ENCODE measurements around the gene SLIT3.

Gene SLIT3

DNA sequence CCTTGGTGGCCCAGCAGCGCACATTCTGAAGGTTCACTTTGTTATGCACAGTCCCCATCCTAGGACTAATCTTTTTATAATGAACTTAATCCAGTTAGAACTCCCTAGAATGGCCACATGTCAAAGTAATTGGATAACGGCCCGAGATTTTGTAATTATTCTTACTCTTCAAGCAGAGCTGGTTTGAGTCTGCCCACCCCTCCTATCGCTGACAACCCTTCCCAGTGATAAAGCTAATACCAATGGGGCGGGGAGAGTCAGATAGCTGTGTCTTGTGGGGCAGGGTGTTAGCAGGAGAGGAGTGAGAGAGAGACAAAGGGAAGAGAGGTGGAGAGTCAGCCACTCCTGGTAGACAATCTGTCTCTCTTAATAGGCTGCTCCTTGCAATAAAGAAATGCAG lies 356.9 kb downstream of the SLIT3 start:
- DNase-seq, result no peak

DNA sequence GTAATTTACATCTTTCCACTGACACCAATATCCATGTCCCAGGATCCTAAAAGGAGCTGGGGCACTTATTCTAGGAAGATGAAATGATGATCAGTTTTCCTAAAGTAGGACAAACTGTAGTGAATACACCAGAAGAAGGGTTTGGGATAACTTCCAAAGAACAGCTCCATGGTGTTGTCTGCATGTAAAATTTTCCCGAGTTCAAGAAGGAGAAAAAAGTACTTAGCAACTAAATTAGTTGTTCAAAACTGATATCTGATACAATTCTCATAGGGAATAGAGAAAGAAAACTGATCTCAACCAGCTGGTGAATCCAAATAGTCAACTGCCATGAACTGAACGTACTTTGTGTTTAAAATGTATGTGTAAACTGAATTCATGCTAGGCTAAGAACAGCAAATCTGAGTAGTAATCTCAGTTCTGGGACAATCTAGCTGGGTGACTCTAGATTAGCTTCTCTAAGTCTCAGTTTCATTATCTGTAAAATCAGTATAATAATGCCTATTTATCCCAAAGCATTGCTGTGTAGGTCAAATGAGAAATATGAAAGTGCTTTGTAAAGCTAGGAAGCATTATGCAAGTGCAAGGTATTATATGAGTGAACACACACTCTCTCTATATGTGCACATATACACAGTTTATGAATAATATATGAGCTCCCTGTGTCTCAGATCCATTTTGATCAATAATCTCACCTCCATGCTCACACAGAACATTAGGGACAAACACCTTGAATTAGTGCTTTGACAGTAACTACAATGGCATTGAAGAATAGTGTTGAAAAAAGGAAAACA lies 357.7 kb downstream of the SLIT3 start:
- no peak for DNase-seq

DNA sequence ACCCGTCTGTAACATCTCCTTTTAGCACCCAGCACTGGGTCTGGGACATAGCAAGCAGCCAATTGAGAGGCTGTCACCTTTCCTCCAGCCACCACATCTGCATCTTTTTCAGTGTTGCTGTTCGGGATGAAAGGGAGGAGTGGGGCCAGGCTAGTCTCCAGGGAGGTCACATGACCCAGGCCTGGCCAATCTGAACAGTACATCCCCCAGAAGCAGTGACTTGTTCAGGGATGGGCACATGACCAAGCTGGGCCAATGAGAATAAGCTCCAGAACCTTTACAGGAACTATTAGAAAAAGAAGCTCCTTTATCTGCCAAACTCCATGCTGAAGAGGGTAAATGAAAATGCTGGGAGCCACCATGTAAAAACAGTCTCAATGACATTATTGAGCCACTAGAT lies 359.0 kb downstream of the SLIT3 start:
- DNase-seq, result no peak

DNA sequence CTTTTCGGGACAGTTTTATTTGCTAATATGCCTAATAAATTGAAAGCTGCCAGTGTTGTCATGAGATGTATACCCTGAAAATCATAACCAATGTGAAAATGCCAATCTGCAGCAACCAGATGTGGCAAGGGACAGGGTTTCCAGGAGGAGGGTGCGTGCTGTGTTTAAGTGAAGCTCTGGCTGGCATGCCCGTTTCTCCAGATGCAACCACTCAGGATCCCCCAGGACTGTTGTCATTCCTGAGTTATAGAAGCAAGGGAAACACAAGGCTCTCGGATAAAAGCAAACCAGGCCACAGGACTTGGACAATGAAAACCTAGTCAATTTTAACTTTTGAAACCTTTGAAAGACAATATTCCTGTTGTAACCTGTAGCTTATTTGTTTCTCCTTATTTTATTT lies 360.2 kb downstream of the SLIT3 start:
- no peak for DNase-seq

DNA sequence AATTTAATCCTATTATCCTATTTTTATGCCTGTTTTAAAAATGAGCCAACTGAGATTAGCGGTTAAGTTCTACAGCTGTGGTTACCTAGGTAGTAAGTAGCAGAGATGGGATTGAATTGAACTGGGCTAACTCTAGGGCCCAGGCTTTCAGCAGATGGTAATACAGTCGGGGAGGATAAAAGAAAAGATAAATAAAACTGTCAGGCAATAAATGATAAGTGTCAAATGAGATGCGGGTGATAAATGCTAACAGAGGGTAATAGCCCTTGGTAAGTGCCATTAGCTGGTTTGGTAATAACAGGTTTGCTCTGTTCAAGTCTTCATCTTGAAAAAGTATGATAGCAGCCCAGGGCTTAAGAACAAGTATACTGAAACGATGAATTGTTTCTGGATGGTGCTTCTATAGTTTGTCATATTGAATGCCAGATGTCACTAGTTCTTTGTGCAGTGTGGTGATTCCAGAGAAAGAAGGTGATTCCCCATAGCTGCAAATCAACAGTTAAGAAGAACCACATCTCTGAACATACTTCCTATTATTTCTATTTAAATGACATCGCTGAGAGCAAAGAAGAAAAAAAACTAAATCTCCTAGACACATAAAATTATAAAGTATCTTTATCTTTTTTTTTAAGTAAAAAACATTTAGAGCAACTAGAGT lies 360.9 kb downstream of the SLIT3 start:
- no peak for DNase-seq

DNA sequence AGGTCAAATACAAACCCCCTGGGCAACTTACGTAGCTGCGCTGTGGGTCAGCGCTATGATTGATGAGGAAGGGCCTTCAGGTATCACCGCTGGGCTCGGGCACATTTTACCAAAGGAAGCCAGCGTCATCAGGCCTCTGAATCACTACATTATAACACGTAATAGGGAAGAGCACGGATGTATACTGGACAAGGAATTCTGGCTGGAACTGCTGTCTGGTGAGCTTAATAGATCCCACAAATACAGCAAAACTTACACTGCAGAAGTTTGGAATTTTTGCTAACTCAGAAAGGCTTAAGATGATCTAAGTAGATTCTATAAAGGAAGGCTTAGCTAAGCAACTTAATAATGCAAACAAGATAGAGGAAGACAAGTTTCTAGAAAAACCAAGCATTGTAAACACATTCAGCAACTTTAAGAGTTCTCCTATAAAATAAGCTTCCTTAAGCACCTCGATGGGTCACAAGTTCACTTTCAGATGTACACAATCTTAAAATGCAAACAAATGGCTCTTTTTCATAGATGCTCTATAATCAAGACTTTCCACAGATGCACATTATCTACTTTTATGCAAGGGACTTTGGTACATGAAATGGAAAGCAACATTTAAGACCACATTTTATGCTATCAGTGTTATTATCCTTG lies 361.7 kb downstream of the SLIT3 start:
- no peak for DNase-seq

DNA sequence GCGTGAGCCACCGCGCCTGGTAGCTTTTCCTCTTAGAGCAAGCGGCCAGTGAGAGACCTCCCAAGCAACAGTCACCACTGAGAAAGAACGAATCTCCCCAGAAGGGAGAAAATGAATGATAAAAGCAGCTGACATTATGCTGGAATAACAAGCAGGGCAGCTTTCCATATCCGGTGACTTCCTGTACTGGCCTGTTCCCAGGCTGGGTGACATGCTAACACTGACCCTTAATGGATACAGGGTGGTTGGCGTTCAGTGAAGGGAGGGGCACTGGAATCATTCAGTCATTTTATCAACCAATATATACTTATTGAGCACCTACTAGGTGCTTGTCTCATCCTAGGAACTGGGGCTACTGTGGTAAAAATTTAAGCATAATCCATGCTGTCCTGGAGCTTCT lies 364.4 kb downstream of the SLIT3 start:
- DNase-seq, result no peak

DNA sequence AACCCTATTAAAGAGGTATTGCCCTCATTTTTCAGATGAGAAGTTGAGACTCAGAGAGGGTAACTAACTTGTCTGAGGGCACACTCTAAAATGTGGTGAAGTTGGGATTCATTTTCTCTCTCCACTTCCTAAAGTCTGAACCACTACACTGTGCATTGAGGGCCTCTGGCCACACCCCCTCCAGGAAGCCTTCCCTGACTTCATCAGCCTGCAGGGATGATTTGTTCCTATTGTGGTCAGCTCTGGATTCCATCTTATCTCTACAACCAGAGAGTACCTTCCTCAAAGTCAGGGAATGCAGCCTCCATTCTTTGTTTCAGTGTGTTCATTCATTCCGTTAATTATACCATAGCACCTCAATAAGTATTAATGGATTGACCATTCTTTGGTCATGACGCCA lies 365.8 kb downstream of the SLIT3 start:
- no peak for DNase-seq

DNA sequence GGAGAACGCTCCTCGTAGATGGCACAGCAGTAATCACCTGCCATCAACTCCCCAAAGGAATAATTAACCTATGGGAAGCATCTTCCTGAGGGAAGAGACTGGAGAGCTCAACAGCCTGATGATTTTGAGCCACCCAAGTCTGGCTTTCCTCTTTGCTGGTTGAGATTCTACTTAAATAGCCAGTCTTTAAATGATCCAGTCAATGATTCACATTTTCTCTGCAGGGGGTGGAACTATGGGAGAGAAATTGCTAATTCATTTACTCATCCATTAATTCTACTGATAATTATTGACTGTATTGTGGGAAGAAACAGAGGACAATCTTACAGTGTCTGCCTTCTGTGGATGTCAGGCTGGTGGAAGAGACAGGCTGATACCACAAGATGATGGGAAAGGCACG lies 366.8 kb downstream of the SLIT3 start:
- DNase-seq, result no peak

DNA sequence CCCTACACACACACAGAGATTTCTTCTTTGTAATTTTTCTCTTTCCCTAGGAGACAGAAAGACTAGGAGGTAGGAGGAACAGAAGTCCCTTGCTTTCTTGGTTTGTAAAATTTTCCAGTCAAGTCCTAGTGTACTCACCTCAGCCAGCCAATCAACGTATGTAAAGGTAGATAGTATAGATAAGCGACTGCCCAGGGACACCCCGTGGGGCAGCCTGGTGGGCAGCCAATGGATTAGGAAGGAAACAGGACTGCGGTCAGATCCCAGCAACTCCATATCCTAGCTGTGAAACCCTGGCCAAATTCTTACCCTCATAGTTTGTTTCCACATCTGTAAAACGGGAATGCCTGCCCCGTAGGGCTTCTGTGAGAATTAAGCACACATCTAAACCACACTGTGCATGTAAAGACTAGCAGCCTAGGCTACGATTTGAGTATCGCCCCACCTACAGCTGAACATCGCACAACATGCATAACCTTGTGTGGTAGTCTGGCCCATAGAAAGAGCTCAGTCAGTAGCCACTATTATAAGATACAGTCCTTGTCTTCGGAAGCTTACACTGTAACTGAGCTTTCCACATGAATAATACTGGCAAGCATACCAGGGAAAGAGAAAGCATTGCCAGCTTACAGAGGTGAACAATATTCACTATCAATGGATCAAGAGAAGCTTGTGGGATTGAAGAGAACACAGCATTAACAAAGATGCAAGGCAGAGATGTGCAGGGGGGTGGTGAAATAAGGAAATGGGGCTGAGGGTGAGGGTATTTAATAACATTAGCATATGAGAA lies 368.3 kb downstream of the SLIT3 start:
- DNase-seq, result no peak

DNA sequence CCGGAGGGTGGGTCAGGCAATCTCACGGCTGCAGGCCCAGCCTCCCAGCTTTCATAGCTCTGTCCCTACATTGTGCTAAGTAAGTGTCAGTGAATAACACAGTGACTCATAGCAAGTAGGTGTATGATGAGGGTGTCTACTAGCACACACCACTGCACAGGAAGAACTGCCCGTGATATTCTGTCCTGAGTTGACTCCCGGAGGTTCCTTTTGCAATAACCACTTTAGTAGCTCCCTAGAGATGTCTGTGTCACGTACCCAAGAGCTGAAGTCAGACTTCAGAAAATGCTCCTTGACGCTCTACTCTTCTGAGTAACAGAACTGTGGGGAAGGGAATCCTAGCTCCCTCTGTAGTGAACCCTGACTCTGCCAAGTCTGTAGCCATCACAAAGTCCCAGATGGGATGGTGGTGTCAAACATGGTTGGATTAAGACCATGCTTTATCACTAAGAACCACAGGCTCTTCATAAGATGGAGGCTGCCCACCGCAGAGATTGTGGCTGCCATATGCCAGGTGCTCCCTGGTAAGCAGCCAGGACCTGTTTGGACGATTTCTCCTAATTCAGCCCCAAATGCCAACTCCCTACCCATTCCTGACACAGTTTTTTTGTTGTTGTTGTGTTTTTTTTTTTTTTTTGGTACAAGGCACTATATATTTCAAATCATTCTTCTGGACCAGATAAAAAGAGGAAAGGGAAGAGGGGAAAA lies 369.1 kb downstream of the SLIT3 start:
- no peak for DNase-seq

DNA sequence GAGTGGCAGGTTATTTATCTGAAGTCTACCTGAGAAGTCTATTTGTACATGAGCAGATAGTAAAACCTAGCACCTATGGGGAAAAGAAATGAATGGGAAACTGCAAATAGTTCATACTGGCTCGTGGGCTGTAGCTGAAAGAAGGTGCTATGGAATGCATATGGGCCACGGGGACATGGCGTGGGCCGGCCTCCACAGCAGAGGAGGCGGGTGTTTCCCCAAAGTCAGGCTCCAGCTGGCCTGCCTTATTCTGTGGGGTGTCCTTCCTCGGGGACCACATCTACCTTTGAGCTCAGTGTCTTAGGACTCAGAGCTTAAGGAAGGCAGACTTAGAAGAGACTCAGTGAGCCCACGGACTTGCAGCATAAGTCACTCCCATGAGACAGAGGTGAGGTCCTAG lies 371.3 kb downstream of the SLIT3 start:
- DNase-seq, result no peak

DNA sequence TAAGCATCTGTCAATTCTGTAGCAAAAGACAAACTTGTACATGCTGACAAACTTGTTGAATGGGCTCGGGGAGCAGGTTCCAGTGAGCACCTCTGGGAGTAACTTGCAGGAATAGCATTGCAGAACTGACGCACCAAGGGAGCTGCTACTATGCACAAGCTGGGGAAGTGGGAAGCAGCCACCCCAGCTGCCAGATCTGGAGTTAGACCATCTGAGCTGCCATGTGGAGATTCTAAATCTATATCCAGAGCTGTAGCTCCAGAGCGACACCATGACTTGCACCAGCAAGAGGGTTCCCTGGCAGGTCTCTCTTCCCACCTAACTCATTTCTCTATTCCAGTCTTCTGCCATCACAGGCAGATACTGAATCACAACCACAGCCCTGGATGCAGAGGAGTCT lies 375.8 kb downstream of the SLIT3 start:
- DNase-seq, result no peak

DNA sequence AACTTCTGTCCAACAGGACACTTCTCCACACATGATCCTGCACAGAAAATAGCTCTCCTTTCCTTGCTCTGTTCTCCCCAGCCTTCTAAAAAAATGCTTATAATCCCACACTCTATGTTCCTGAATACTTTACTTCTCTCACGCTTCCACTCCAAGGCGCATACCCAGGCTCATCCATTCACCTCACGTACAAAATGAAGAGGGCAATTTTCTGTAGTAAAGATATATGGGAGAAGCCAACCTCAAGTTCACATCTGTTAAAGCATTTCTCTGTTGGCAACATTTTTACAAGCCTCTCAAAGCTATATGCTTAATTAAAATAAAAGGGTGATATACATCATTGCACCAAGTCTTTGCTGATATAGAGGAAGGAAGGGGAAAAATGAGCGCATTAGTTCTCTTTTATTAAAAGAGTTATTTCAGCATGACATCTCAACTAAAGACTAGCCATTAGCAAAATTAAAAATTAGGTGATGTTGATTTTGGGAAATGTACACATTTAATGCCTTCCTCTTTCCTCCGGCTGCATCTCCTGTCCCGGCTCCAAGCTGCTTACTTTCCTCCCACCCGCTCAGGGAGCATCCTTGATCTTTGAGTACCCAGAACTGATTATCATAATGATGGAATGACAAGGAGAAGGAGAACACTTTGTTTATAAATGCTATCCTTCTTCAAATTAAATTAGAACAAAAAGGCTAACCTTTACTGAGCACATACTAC lies 379.6 kb downstream of the SLIT3 start:
- no peak for DNase-seq

DNA sequence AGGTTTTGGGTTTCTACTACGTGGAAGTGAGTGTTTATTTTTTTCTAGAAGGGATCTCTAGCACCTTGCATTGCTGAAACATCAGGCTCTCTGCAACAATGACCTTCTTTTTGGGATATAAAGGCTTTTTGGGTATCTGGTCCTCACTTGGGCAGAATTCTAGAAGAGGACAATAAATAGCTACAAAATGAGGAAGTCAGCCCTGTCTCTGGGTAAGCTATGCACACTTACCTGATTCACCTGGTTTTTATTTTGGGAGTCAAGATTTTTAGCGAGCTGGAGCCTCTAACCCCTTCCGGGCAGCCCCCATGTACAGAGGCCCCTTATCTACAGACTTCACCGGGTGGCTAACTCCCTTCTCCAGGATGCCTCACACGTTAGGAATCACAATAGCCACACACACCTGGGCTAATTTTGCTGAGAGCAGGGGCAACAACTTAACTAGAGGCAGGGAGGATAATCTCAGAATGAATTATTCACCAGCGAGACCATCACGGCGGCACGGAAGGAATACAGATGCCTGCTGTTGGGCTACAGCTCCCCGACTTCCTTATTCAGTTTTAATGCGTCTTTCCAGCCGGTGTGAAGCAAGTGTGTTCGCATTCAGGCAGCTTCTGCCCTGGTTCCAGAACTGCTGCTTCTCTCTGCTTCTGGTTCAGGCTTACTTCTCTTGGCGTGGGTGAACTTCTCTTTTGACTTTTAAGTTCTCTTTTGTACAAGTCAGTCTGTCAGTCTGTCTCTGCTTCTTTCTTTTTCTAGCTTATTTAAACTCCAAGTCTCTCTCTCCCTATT lies 380.7 kb downstream of the SLIT3 start:
- DNase-seq, result no peak

DNA sequence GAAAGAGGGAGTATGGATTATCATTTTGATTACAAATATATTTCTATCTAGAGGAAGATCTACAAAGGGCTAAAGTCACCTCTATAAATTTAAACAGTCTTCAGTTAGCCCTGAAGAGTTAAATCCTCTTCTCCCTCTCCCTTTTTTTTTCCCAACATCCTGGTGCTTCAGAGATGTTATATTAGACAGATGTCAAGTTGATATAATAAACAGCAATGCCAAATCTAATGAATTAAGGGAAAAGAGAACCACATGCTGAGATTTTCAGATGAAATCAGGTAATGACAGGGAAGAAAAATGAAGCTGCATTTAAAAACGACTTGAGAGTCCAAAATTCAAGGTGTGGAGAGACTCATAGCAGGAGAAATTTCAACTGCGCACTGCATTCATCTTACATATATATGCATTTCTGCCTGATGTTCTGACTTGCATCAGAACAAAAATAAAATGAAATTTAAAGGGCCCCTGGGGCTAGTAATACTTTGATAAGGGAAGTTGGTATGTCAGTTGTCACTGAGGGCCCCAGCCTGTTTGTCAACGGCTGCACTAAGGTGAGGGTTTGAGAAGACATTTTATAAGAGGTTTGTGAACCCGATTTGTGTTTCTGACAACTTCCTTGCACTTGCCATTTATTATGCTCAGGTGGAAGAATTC lies 382.9 kb downstream of the SLIT3 start:
- no peak for DNase-seq

DNA sequence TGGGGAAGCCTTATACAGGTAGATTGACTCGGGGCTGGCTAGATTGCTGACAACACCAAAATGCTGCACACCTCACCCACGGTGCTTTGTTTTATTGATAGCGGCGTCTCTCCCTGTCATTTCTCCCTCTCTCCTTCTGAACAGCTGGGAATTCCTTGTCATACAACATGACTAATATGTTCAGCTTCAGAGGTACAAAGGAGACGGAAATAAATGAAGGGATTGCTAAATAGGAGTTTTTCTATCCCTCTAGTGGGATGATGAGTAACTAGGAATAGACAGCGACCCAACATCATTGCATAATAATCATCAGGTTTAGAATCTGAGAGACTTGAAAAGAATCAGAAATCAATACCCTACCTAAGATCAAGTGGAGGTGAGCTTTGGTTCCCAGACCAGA lies 384.1 kb downstream of the SLIT3 start:
- no peak for DNase-seq

DNA sequence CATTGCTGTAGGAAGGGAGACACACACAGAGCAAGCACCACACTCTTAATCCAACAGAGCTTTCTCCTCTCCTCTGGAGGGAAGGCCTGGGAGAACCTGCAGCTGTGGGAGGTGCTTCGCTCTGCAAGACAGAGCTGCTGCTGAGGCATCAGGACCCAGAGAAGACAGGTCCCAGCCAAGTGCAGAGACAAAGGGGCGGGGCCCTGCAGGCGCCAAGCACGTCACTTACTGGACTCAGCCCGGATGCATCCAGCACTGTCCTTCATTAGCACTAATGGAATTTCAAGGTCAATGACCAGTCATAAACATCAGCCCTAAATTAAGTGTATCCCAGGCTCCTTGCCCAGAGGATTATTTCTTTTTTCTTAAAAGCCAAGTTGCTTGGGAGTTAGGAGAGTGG lies 384.7 kb downstream of the SLIT3 start:
- no peak for DNase-seq

DNA sequence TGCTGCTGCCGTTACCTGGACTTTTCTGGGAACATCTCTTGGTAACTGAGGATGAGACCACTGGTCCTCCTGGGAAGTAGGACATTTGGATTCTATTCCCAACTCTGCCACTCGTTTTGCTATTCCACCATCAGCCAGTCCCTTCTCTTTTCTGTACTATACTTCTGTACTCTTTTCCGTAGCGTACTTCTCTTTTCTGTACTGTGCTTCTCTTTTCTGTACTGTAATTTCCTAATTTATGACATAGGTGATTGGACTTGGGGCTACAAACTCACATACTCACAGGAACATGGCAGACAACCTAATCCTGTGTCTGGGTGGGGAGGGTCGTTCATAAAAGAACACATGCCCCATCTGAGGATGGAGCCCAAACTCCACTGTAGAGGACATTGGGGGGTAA lies 386.4 kb downstream of the SLIT3 start:
- no peak for DNase-seq

DNA sequence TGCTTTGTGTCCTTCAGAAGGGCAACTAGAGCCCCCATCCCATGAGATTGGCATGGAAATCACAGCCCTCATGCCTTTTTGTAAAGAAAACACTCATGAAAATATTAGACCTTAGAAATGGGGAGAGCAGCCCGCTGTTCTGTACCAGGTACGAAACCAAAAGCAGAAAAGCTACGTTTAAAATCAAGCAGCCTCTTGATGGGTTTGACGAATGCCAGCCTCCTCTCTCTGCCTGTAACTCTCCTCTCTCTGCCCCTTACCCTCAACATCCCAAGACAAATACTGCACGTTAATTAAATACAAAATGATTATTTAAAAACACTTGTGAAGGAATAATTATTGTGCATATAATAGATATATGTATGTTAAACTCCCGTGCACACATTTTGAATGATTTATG lies 390.1 kb downstream of the SLIT3 start:
- no peak for DNase-seq

DNA sequence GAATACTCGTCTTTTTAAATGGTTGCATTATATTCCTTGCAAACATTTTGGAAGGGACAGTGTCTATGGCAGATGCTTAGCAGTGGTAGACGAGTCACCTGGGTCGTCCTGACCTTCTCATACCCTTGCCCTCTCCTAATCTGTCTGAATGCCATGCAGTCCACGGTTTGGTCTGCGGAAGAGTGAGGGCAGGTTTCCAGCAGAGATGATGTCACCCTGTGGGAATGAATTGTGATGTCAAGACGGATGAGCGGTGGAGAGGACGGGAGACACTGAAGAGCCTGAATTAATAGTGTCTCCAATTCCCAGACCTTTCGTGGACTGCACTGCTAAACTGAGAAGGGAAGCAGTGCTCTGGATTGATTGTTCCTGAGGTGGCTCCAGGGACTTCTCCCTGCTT lies 392.7 kb downstream of the SLIT3 start:
- no peak for DNase-seq

All from activated gamma-delta T cell treated with Interleukin-2 at 50 U/mL for 16 hours (primary cell).